T-helper 2 cell (primary cell): ENCODE results near the gene AKAP13.
A peak's percentile ranks its signal among the peaks of the same experiment; 100 is the strongest.

ENCODE experiments used
- DNase-seq, 5 experiments: peaks; one replicate each; pipeline versions ENCODE4 v3.0.0 to v3.0.0-alpha.2; 2012 to 2022

The AKAP13 gene

GRCh38 chr15:85445361-85445760, 65.0 kb downstream of the AKAP13 start:
- DNase-seq, result no peak

GRCh38 chr15:85451099-85451700, 70.8 kb downstream of the AKAP13 start:
- DNase-seq, result no peak

GRCh38 chr15:85452436-85452835, 72.0 kb downstream of the AKAP13 start:
- no peak for DNase-seq

GRCh38 chr15:85453144-85453872, 72.9 kb downstream of the AKAP13 start:
- no peak for DNase-seq

- DNase-seq, result no peak
These were observed 74.0 kb downstream of the AKAP13 start for GRCh38 chr15:85454403-85454802.

- no peak for DNase-seq
These were observed 75.5 kb downstream of the AKAP13 start for GRCh38 chr15:85455891-85456290.

- no peak for DNase-seq
These were observed 76.4 kb downstream of the AKAP13 start for GRCh38 chr15:85456798-85457197.

GRCh38 chr15:85457392-85457968, 77.1 kb downstream of the AKAP13 start:
- DNase-seq, result no peak

GRCh38 chr15:85458764-85459163, 78.4 kb downstream of the AKAP13 start:
- no peak for DNase-seq

- no peak for DNase-seq
These were observed 81.6 kb downstream of the AKAP13 start for GRCh38 chr15:85462029-85462428.

GRCh38 chr15:85463276-85463892, 83.0 kb downstream of the AKAP13 start:
- no peak for DNase-seq

GRCh38 chr15:85463976-85464375, 83.6 kb downstream of the AKAP13 start:
- DNase-seq, result no peak

- DNase-seq, result no peak
These were observed 84.1 kb downstream of the AKAP13 start for GRCh38 chr15:85464471-85464870.

GRCh38 chr15:85470563-85471271, 90.3 kb downstream of the AKAP13 start:
- peak in 1 of 5 experiments; percentile 62 for DNase-seq

GRCh38 chr15:85472349-85472748, 91.9 kb downstream of the AKAP13 start:
- no peak for DNase-seq

GRCh38 chr15:85473455-85473854, 93.1 kb downstream of the AKAP13 start:
- peak in 1 of 5 experiments; percentile 35 for DNase-seq

- DNase-seq, result no peak
These were observed 94.4 kb downstream of the AKAP13 start for GRCh38 chr15:85474700-85475316.

GRCh38 chr15:85475317-85475701, 94.9 kb downstream of the AKAP13 start:
- DNase-seq, result no peak

GRCh38 chr15:85475711-85476110, 95.3 kb downstream of the AKAP13 start:
- no peak for DNase-seq

GRCh38 chr15:85477061-85477460, 96.7 kb downstream of the AKAP13 start:
- DNase-seq, result no peak

GRCh38 chr15:85477730-85478129, 97.3 kb downstream of the AKAP13 start:
- DNase-seq, result no peak

- no peak for DNase-seq
These were observed 98.8 kb downstream of the AKAP13 start for GRCh38 chr15:85479071-85479647.
